Measurements from ENCODE around the gene HADHB.

DNA sequence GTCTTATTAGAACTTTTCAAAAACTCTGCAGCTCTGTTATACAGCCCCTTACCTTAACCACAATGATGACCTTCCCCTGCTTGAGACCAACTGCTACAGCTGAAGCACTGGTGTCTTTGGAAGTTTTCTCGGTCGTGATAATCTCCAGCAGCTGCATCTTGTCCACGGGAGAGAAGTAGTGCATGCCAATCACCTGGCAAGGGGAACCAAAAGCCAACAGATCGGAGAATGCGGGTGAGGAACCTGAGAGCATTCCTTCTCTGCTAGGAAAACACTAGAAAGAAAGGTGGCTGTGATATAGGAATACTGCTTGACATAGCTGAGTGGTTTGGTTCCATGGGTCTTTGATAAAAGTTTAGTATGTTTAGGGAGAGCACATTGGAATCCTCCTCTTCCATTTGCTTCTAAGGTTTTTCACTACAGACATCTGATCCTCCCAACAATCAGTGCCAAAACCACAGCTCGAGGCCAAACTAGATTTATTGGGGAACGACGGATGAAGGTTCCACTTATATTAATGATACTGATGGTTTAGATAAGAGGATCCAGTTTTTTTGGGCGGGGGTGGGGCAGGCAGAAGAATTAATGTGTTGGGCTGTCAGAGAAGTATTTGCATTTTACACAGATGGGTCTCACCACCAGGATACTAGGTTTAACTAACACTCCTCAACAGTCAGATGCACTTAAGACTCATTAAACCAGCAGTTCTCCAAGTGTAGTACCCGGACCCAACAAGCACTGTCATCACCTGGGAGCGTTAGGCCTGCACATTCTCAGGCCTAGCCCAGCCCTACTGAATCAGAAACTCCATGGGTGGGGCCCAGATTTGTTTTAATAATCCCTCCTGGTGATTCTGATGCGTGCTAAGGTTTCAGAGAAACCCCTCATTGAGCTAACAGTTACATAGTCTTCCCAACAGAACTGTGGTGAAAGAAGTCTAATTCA is 49.4 kb upstream of the HADHB start:
- TF ChIP-seq SUZ12 (IDR thresholded peaks at IDR 0.05; ENCODE audit: extremely low read depth, insufficient read depth, insufficient read length) (no peak), ZNF274 (IDR thresholded peaks at IDR 0.05; ENCODE audit: low read depth, low read length) (no peak), YY1 (IDR thresholded peaks at IDR 0.05; ENCODE audit: insufficient read depth, insufficient read length) (no peak)
